Panc1 (cell line): ENCODE measurements around the gene OAS1.

Source experiments
- CTCF ChIP-seq: fragments of 450-650 bp; IDR thresholded peaks from 2 replicates; pipeline ENCODE4 v1.5.1; 2017; ENCODE audit warnings: mild to moderate bottlenecking
- POLR2AphosphoS5 ChIP-seq: IDR thresholded peaks from 2 replicates; pipeline ENCODE4 v1.6.1; 2012; ENCODE audit warnings: mild to moderate bottlenecking, low read depth, low read length, moderate library complexity

- no peak for TF ChIP-seq CTCF
- TF ChIP-seq POLR2AphosphoS5, result no peak
Observed at GRCh38 chr12:112933129-112933505, 26.4 kb downstream of the OAS1 start.
